Stomach (tissue), 4 donors: Measurements from ENCODE around the gene GBA3.

Experiments used
- CTCF ChIP-seq, 7 experiments: fragments of 450-650 bp in 4 of 7; fragments of 200-600 bp in 3 of 7; sonication (generic) in 3 of 7; IDR thresholded peaks; one replicate each; pipeline ENCODE4 v1.5.1; 2016 to 2019; ENCODE audit warnings: antibody characterized with exemption in 7 of 7, control low read depth in 2 of 7, mild to moderate bottlenecking in 1 of 7
- EP300 ChIP-seq: sonication (generic); formaldehyde crosslinking; IDR thresholded peaks from one replicate; pipeline ENCODE4 v1.6.1; 2017; ENCODE audit warnings: antibody characterized with exemption
- POLR2A ChIP-seq, 4 donors: fragments of 450-650 bp; IDR thresholded peaks; one replicate each; pipeline ENCODE4 v1.6.1; 2016; ENCODE audit warnings: antibody characterized with exemption in 4 of 4, control low read depth in 2 of 4, mild to moderate bottlenecking in 1 of 4, moderate library complexity in 1 of 4
- POLR2AphosphoS5 ChIP-seq, 3 donors: sonication (generic); formaldehyde crosslinking; IDR thresholded peaks; one replicate each; pipeline ENCODE4 v1.6.1; 2016; ENCODE audit warnings: antibody characterized with exemption in 3 of 3

DNA sequence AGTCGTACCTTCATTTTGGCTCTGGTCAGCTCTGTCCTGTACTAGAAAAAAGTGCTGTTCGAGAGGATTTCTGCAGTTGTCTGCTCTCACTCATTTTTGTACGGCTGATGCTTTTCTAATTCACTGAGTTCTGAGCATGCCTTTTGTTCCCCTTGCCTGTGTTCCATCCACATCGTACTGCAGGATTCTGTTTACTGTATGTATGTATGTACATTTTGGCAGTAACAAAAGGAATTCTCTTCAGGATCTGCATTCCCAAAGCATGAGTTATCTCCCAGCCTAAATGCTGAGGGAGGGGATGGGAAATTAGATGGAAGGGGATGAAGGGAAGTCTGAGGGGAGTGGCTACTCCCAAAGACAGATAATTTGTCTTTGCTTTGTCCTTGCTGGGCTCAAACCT lies 87.6 kb downstream of the GBA3 start:
- TF ChIP-seq CTCF (IDR thresholded peaks at IDR 0.05) (no peak), POLR2AphosphoS5 (IDR thresholded peaks at IDR 0.05) (no peak), EP300 (no peak), POLR2A (IDR thresholded peaks at IDR 0.05) (no peak)
